ENCODE data around the gene CRYM.
A peak's percentile ranks its signal among the peaks of the same experiment; 100 is the strongest.

The CRYM gene

DNA sequence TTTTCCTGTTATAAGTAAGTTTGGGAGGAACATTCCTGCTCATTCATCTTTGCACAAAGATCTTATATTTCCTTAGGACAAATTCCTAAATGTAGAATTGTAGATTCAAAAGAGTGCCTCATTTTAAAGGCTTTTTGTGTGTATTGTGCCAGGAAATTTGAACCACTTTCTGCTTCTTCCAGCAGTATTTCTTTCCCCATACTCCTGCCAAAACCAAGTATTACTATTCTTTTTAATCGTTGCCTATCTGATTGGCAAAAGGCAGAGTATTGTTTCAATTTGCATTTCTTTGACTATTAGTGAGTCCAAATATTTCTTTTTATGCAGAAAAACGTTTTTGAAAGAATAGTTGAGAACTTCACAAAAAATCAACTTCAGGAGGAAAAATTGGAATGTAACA lies 35.3 kb downstream of the CRYM start:
- no peak for DNase-seq

DNA sequence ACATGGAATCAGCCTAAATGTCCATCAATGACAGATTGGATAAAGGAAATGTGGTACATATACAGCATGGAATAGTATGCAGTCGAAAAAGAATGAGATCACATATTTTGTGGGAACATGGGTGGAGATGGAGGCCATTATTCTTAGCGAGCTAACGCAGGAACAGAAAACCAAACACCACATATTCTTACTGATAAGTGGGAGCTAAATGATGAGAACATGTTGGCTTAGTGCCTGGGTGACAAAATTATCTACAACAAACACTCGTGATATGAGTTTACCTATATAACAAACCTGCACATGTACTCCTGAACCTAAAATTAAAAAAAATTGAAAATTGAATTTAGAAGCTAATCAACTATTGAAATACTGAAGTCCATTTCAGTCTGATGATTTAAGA lies 38.4 kb downstream of the CRYM start:
- no peak for DNase-seq

- no peak for DNase-seq
These were observed 41.3 kb downstream of the CRYM start for GRCh38 chr16:21236831-21237230.

DNA sequence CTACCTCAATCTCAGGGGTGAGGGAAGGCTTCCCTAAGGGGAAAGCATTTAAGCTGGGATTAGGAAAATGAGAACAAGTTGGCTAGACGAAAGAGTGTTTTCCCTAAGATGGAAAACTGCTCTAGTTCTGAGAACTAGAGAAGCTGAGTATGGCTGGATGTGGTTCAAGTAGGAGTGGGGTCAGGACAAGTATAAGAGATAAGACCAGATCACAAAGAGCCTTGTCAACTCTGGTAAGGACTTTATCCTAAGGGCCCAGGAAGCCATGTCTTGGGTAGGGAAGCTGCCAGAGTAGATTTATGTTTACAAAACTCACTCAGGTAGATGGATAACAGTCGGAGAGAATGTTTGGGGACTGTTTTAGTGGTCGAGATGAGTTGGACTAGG lies 42.9 kb downstream of the CRYM start:
- DNase-seq: no peak

GRCh38 chr16:21233521-21234150 lies 44.5 kb downstream of the CRYM start, which contains the start of gene ANKS4B:
Gene ANKS4B (plus strand): TSS chr16:21233699. CDS start chr16:21233738, 39 bp downstream.
- DNase-seq: no peak

- DNase-seq: no peak
These were observed 45.0 kb downstream of the CRYM start for GRCh38 chr16:21233045-21233520.

DNA sequence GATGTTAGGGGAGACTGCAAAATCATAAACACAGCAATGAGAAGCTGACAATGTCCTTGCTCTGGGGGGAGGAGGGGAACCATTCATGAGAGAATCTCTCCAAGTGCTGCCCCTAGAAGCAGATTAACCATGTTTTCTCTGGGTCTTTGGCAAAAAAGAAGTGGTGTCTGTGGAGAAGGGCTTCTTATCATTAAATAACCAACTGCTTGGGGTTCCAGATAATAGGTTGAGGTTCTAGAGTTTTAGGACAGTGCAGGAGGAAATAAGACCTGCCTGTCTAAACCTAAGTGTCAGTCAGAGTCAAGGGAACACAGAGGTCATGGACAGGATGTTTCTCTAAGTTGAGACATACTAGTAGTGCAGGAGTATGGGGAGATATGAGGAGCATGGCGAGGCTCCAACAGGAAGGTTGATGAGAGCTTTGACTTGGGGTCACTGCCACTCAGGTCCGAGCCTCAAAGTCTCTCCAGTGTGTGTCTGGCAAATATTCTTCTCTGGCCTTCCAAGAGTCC lies 49.7 kb downstream of the CRYM start:
- no peak for DNase-seq

- no peak for DNase-seq
These were observed 50.2 kb downstream of the CRYM start for GRCh38 chr16:21227866-21228265.

DNA sequence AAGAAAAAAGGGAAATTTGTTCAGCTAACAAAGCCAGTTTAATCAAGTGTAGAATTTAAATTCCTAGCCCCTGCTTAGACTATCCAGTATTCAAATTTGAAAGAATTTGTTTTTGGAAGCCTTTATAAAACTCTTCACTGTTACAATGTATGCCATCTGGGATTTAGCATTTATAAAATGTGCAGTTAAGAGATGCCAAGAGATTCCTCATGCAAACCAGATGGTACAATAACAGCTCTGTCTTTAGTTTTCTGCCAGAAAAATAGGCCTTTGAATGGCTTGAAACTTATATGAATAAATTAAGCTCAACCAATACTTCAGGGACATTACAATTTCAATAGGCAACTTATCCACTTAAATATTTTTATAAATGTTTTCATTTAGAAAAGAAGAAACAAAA lies 51.3 kb downstream of the CRYM start:
- no peak for DNase-seq

GRCh38 chr16:21224800-21225199 lies 53.3 kb downstream of the CRYM start:
- DNase-seq: no peak

GRCh38 chr16:21223787-21224186 lies 54.3 kb downstream of the CRYM start:
- DNase-seq: no peak

GRCh38 chr16:21222495-21223337 lies 55.4 kb downstream of the CRYM start:
- DNase-seq: peak; percentile 77

DNA sequence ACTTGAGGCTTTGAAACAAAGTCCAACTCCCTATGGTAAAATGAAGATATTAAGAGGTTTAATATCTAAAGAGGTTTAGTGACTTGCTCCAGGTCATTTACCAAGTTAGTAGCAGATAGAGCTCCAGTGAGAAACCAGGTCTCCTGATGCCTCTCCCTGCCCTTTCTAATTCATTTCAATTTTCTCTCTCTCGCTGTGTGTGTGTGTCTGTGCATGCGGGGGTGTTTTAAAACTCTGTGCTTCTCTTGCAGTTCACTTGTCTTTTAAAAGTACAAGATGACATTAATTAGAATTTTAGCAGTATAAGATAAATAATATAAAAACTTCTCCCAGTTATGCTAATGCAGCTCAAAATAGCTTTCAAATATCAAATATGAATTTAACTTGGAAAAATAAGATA lies 58.5 kb downstream of the CRYM start:
- no peak for DNase-seq

DNA sequence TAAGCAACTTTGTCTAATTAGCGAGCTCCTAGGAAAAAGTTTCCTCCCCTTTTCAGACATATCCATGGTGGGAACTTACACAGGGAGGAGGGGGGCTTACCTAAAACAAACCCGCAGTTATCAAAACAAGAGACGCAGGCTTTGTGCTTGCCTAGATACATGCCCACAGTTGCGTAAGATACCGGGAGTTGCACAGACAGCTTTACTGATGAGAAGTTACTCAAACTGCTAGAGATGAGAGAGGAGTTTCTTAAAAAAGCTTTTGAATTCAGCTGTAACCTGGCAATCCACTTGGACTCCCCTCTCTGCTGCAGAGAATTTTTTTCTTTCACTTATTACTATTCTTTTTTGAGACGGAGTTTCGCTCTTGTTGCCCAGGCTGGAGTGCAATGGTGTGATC lies 59.9 kb downstream of the CRYM start:
- DNase-seq: no peak

DNA sequence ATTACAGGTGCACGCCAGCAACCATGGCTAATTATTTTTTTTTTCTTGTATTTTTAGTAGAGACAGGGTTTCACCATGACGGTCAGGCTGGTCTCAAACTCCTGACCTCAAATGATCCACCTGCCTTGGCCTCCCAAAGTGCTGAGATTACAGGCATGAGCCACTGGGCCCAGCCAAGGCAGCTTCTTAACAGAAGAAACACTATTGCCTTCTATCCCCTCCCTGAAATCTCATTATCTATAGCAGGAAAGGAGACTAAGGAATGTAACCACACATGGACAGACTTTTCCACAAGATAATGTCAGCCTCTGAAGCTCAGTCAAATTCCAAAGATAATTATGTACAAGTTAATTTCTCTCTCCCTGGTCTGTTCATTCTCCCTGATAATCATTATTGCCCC lies 61.0 kb downstream of the CRYM start:
- DNase-seq: no peak

- DNase-seq: no peak
These were observed 64.0 kb downstream of the CRYM start for GRCh38 chr16:21214086-21214485.

DNA sequence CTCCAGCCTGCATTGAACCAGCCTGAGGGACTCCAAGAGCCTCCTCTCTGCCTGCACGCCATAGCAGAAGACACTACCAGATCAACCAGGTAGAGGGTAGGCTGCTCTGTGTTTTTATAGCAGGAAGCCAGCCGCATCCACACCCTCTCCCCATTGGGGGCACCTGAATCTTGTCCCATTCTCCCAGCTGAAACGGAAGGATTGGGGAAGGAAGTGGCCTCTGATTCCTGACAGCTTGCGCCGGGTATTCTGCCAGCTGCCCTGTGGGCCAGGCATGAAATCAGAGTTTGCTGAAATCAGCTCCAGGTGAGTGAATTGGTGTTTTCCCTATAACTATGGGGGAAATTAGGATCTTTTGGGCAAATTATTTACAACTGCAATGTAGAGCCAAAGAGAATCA lies 66.6 kb downstream of the CRYM start, which contains the start of gene ZP2:
Gene ZP2, minus strand, starts transcription at position 89 of the 400 bp plus-strand sequence. Its CDS starts 27 bp downstream, at position 62.
- no peak for DNase-seq
